Mucosa of gallbladder (tissue), 1 donor: ENCODE data around the gene SLC6A3. TPM values are rescaled to one million over a fixed set of nuclear protein-coding genes. Genes with fewer than 3 reads are reported as not detected.

Experiments used
- DNase-seq: peaks from one replicate; pipeline ENCODE4 v3.0.0-alpha.2; 2020; ENCODE audit warnings: low spot score
- total RNA-seq: library from RNA; stranded (reverse); gene quantifications from one replicate; pipeline ENCODE4 v1.2.1, GENCODE V29; 2021
- donor health status: DM: no; HTN: no; CAD: no.

Gene SLC6A3
- total RNA-seq, 1 donor from 2014 or later = 0.23 TPM

DNA sequence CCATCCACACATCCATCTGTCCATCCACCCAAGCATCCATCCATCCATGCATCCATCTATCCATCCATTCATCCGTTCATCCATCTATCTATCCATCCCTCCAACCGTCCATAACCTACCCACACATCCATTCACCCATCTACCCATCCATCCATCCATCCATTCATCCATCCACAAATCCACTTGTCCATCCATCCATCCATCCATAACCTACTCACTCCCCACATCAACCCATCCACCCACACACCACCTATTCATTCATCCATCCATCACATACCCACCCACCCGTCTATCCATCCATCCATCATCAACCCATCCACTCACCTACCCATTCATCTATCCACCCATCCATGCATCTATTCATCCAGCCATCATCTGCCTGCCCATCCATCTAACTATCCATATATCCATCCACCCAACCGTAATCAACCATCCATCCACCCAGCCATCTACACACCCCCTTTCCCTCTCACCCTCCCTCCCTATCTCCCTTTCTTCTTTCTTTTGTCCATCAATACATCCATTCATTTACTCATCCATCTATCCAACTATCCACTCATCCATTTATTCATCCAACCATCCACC lies 56.8 kb downstream of the SLC6A3 start:
- no peak for DNase-seq

- DNase-seq = no peak
These were observed 57.4 kb downstream of the SLC6A3 start for GRCh38 chr5:1387876-1388275.

DNA sequence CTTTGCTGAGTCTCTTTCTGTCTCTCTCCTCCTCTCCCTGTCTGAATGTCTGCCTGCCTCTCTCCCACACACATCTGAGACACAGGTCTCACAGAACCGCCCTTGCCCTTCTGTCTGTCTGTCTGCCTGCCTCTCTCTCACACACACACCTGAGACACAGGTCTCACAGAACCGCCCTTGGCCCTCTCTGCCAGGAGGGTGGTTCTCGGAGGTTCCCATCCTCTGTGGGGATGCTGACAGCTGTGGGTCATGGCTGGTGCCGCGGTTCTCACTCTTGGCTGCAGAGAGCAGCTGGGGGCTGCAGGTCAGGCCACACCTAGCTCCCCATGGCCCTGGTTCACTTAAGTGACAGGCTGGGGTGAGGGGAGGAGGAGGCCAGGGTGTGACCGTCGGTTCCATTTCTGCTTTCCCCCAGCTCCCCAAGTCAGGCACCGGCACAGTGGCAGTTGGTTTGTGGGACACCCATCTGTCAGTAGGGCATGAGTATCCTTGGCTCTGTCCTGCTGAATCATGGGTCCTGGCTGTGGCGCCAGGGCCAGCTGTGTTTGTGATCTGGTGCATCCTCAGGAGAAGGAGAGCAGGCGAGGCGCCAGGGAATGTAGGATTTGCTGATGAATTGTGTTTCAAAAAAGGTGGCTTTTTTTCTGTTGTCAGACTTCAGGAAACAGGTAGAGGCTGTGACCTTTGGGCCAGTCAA lies 58.0 kb downstream of the SLC6A3 start:
- DNase-seq = no peak

GRCh38 chr5:1386274-1386717 lies 58.9 kb downstream of the SLC6A3 start:
- peak; percentile 60 for DNase-seq

DNA sequence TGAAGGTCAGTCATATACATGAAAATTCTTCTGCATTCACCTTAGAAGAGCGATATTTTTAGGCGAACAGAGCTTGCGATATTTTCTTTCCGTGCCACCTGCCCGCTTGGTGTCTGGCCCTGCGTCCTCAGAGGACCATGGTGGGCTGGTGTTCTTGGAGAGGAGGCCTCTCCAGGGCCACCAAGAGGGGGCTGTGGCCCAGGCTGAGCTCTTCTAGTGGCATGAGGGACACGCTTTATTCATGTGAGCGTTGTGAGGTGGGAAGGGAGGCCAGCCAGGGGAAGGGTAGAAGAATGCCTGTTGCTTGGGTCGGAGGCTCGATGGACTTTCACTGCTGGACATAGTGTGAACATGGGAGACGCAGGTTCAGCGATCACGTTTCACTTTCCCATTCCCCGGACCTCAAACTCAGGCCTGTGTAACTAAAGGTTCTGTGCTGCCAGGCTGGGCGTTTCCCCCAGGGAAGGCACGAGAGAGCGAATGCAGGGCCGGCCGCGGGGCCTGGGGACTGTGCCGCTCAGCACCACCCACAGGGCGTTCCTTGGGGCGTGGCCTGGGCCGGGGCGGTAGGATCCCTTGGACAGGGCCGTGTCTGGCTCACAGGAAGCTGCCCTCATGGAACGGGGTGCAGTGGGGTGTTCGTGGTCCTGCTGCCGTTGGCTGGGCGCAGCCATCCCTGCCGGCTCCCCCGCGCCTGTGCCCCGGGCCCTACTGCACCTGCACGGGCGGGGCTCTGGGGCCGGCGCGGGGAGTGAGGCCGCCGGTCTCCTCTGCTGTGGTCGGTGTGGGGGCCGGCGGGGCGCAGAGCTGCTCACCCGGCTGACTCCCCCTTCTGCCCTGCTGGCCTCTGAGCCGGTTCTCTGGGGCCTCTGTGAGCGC lies 59.6 kb downstream of the SLC6A3 start:
- peak; percentile 87 for DNase-seq

DNA sequence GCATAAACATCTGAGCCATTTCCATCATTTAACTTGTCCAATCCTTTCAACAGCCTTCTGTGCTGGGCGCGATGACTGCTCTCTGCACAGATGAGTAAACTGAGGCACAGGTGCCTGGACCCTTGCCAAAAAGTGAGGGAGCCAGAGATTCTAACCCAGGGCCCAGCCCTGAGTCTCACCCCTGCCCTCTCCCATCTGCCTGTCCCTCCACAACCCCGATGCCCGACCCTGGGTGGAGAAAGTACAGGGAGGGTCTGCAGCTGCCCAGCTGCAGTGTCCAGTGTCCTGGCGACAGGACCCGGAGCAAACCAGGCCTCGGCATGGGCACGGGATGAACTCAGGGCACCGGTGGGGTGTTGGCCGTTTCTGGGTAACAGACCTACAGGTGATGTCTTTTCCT lies 60.7 kb downstream of the SLC6A3 start:
- DNase-seq = no peak

DNA sequence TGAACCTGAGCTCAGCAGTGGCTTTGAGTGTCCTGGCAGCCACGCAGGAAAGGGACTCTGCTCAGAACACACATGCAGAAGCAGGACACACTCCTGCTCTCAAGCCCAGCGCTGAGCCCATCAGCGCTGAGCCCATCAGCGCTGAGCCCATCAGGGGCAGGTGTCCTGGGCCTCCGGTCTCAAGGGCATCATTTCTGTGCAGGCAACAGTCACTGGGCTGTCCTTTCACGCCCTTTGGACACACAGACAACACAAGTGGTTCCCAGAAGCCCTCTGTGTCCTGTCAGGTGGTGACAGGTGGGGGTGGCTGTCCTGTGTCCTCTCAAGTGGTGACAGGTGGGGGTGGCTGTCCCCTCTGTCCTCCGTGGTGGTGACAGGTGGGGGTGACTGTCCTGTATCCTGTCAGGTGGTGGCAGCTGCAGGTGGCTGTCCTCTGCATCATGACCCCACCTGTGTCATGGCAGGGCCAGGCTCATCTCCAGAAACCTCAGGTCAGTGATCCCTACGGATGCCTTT lies 61.3 kb downstream of the SLC6A3 start:
- no peak for DNase-seq

- DNase-seq = no peak
These were observed 61.9 kb downstream of the SLC6A3 start for GRCh38 chr5:1383344-1383743.

- DNase-seq = no peak
These were observed 63.0 kb downstream of the SLC6A3 start for GRCh38 chr5:1382248-1382700.

DNA sequence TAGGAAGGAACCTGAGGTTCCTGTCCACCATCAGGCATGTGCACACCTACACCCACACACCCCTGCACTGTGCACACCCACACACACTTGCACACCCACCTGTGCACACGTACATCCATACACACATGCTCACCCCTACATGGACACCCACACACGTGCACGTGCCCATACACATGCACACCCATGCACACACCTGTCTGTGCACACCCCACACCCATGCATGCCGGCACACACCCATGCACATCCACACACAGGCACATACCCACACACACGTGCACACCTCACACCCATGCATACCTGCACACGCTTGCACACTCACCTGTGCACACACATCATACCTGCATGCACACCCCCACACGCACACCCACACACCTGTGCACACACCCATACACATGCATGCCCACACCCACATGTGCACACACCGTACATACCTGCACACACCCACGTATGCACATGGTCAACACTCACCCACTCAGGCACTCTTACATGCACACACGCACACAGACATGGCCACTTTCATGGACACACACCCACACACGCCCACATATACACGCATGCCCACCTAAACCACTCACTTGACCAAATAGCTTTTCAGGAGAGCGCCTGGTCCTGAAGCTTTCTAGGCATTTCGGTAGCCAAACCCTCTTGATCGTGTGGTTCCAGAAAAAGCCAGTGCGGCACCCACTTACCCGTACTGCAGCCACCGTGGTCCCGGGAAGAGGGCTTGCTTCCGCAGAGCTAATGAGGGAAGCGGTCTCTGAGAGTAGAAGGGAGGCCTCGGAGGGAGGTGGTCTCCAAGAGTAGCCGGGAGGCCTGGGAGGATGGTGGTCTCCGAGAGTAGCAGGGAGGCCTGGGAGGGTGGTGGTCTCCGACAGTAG lies 63.6 kb downstream of the SLC6A3 start:
- no peak for DNase-seq

GRCh38 chr5:1380910-1381309 lies 64.3 kb downstream of the SLC6A3 start:
- no peak for DNase-seq

DNA sequence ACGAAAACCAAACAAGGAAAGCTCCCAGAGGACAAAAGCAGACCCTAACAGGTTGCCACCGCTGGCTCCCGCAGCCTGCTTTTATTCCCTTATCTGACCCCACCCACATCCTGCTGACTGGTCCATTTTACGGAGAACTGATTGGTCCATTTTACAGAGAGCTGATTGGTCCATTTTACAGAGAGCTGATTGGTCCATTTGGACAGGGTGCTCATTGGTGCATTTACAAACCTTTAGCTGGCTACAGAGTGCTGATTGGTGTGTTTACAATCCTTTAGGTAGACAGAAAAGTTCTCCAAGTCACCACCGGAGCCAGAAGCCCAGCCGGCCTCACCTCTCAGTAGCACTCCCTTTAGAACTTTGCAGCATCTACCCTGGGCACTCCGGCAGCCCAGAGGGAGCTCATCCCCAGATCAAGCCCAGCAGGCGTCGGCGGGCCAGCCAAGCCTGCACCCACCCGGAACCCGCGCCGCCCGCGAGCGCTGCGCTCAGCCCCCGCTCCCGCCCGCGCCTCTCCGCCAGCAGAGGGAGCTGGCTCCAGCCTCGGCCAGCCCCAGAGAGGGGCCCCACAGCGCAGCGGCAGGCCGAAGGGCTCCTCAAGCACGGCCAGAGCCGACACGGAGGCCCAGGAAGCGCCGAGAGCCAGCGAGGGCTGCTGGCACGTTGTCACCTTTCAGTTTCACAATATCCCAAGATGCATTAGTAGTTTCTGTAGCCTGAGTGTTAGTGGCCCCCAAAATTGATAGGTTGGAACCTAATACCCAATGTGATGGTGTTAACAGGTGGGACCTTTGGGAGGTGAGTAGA lies 65.0 kb downstream of the SLC6A3 start:
- DNase-seq = no peak

DNA sequence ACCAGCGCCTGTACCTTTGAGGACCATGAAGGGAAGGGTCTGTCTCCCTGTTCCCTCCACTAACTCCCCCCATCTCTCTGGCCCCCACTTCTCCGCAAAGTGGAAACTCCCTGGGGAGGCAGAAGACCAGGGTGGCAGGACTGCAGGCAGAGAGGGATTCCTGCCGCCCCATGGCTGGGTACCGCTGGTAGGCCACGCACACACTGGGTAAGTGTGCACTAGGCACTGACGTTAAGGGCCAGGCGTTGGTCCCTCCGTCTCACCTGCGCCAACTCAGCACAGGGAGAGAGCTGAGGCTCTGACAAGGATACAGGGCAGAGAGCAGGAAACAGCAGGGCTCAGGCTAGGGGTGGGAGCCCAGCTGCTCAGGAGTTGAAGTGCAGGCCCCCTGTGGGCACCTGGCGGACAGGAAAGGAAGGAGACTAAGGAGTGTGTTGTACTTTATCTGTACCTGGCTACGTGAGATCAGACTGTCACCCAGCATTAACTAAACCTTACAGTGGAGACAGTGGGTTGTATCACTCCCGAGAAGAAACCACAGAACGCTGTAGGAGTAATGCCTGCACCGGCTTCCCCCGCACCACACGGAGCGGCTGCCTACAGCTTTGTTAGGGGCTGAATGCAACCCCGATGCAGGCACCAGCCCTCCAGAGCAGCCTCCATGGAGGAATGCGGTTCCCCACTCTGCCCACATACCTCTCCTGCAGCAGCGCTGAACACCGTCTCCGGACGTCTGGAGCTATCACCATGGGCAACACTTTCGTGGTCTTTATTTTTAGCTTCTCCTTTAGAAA lies 66.2 kb downstream of the SLC6A3 start:
- no peak for DNase-seq

GRCh38 chr5:1378096-1378495 lies 67.1 kb downstream of the SLC6A3 start:
- DNase-seq = no peak

DNA sequence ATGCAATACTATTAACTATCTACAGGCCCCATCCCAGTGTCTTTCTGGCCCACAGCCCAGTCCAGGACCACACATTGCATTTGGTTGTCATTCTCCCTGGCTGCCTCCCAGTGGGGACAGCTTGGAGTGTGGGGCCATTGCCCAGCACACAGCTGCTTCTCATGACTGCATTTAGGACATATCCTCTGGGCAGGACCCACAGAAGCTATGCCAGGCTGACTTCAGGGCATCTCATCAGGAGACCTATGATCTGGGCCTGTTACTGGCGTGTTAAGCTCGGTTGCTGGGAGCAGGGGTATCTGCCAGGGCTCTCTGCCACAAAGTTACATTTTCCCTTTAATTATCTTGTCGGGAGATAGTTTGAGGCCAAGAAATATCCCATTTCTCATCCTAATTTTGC lies 68.3 kb downstream of the SLC6A3 start:
- no peak for DNase-seq

GRCh38 chr5:1375871-1376810 lies 69.1 kb downstream of the SLC6A3 start:
- no peak for DNase-seq

DNA sequence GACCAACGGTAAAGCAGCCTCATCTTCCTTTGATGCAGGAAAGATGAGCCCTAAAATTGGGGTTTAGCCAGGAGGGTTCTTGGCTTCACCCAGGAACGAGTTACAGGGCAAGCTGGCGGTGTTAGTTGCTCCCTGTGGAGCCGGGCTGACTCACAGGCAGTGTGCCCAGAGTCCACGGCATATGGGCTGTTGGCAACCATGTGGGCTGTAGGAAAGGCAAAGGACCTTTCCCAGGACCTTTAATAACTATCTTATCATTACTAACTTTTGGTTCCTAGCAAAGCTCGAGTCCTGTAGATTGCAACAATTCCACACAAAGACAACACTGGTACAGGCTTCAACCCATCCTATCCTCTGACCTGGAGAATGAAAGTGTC lies 70.6 kb downstream of the SLC6A3 start:
- DNase-seq = no peak

DNA sequence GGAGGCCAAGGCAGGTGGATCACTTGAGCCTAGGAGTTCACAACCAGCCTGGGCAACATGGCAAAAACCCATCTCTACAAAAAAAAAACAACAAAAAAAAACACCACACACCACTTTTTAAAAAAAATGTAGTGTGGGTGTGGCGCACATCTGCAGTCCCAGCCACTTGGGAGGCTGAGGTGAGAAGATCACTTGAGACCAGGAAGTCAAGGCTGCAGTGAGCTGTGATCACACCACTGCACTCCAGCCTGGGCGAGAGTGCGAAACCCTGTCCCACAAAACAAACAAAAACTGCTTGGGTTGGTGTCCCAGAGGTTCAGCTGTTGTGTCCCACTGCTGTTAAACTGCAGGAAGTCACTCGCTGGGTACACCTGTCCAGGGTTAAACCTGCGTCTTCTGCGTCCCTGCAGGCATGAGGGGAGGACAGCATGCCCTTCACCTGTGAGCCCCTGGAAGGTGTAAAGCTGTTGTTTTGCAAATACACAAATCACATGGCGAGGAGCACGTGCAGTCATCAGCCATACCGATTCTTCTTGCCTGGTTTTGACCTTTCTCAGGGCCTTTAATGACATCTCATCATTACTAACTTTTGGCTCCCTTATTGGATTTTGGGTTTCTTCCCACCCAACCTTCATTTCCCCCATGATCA lies 71.1 kb downstream of the SLC6A3 start:
- no peak for DNase-seq
